NCI-H187 treated with DMSO at 0.1 percent for 48 hours (cell line): ENCODE measurements around the gene GPR52.

Source experiments
- DNase-seq: peaks from one replicate; lab custom pipeline; 2025; lab: John Stamatoyannopoulos, UW

Gene GPR52

GRCh38 chr1:174466607-174467006 is 18.8 kb downstream of the GPR52 start:
- no peak for DNase-seq

GRCh38 chr1:174469052-174469451 is 21.3 kb downstream of the GPR52 start:
- DNase-seq = no peak

GRCh38 chr1:174469687-174470086 is 21.9 kb downstream of the GPR52 start:
- no peak for DNase-seq

- DNase-seq = no peak
Measured at GRCh38 chr1:174479281-174479680, 31.5 kb downstream of the GPR52 start.

- DNase-seq = no peak
Measured at GRCh38 chr1:174480324-174480723, 32.6 kb downstream of the GPR52 start.

- DNase-seq = no peak
Measured at GRCh38 chr1:174491606-174492005, 43.8 kb downstream of the GPR52 start.

- DNase-seq = no peak
Measured at GRCh38 chr1:174497478-174497877, 49.7 kb downstream of the GPR52 start.
